Measurements from ENCODE around the gene TRABD2B.
"Not testable (repeated sequence)": the region's sequence is repeated elsewhere in the genome, so short reads cannot be mapped to it uniquely, and the experiment has no call there.

Gene TRABD2B

GRCh38 chr1:47965816-47966215, 31.4 kb downstream of the TRABD2B start:
- no peak for DNase-seq

- no peak for DNase-seq
These were observed 32.5 kb downstream of the TRABD2B start for GRCh38 chr1:47964636-47965035.

- DNase-seq, result no peak
These were observed 33.4 kb downstream of the TRABD2B start for GRCh38 chr1:47963568-47964358.

- no peak for DNase-seq
These were observed 34.3 kb downstream of the TRABD2B start for GRCh38 chr1:47962750-47963492.

GRCh38 chr1:47961835-47962234, 35.4 kb downstream of the TRABD2B start:
- not testable (repeated sequence) for DNase-seq

- not testable (repeated sequence) for DNase-seq
These were observed 40.7 kb downstream of the TRABD2B start for GRCh38 chr1:47956491-47956890.

- DNase-seq, result no peak
These were observed 43.5 kb downstream of the TRABD2B start for GRCh38 chr1:47953661-47954060.

GRCh38 chr1:47951545-47952235, 45.5 kb downstream of the TRABD2B start:
- DNase-seq, result no peak

GRCh38 chr1:47951026-47951425, 46.2 kb downstream of the TRABD2B start:
- DNase-seq, result no peak

GRCh38 chr1:47950471-47950870, 46.7 kb downstream of the TRABD2B start:
- DNase-seq, result no peak

GRCh38 chr1:47948126-47948525, 49.1 kb downstream of the TRABD2B start:
- DNase-seq, result no peak

GRCh38 chr1:47947531-47947930, 49.7 kb downstream of the TRABD2B start:
- no peak for DNase-seq

- DNase-seq, result no peak
These were observed 52.6 kb downstream of the TRABD2B start for GRCh38 chr1:47944561-47944960.

GRCh38 chr1:47942240-47942629, 55.0 kb downstream of the TRABD2B start:
- no peak for DNase-seq

- no peak for DNase-seq
These were observed 55.5 kb downstream of the TRABD2B start for GRCh38 chr1:47941609-47942239.

- DNase-seq, result no peak
These were observed 56.4 kb downstream of the TRABD2B start for GRCh38 chr1:47940779-47941178.

GRCh38 chr1:47940326-47940725, 56.9 kb downstream of the TRABD2B start:
- no peak for DNase-seq

- DNase-seq, result no peak
These were observed 58.7 kb downstream of the TRABD2B start for GRCh38 chr1:47938520-47938919.

GRCh38 chr1:47937586-47938254, 59.5 kb downstream of the TRABD2B start:
- DNase-seq, result no peak

GRCh38 chr1:47936916-47937551, 60.2 kb downstream of the TRABD2B start:
- no peak for DNase-seq

- DNase-seq, result no peak
These were observed 61.3 kb downstream of the TRABD2B start for GRCh38 chr1:47935856-47936255.

- no peak for DNase-seq
These were observed 62.0 kb downstream of the TRABD2B start for GRCh38 chr1:47935163-47935562.
